GM12872 (cell line): ENCODE results near the gene HIC1.

Experiments
- TF ChIP-seq, protein P1 (sequence below): IDR thresholded peaks from 3 replicates; pipeline ENCODE4 v1.5.1; 2011; ENCODE audit warnings: low read depth, mild to moderate bottlenecking, low read length, moderate library complexity; ENCODE audit not compliant: insufficient read depth

The HIC1 gene

DNA sequence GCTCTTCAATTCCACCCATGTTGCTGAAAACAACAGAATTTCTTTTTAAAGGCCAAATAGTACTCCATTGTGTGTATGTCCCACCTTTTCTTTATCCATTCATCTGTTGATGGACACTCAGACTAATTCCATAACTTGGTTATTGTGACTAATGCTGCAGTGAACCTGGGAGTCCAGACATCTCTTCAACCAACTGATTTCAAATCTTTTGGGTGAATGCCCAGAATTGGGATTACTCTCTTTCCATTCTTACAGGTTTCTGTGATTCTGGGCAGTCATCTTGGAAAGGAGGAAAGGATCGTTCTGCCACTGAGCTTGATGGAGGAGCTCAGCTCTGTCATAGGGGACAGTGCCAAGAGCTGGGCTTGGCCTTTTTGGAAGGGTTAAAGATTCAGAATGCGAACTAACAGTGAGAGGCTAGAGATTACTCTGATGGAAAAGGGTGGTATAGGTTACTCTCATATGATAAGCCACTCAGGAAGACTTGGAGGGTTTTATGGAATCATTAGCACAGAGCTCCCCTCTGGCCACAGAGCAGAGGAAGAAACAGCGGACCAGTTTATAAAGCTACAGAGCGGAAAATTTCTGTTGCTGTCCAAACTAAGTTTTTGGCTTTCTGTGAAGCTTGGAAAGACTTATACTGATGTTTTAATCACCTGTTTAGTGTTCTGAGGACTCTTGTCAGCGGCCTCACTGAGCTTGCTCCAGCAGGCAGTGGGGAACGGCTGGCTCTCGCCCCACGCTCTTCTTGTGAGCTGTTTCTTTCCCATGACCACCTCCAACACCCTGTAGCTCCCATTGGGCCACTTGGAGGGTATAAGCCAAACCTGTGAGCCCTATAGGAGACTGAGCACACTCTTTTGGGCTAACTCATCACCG is 48.3 kb downstream of the HIC1 start:
- TF ChIP-seq, protein P1, sequence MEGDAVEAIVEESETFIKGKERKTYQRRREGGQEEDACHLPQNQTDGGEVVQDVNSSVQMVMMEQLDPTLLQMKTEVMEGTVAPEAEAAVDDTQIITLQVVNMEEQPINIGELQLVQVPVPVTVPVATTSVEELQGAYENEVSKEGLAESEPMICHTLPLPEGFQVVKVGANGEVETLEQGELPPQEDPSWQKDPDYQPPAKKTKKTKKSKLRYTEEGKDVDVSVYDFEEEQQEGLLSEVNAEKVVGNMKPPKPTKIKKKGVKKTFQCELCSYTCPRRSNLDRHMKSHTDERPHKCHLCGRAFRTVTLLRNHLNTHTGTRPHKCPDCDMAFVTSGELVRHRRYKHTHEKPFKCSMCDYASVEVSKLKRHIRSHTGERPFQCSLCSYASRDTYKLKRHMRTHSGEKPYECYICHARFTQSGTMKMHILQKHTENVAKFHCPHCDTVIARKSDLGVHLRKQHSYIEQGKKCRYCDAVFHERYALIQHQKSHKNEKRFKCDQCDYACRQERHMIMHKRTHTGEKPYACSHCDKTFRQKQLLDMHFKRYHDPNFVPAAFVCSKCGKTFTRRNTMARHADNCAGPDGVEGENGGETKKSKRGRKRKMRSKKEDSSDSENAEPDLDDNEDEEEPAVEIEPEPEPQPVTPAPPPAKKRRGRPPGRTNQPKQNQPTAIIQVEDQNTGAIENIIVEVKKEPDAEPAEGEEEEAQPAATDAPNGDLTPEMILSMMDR, result no peak

DNA sequence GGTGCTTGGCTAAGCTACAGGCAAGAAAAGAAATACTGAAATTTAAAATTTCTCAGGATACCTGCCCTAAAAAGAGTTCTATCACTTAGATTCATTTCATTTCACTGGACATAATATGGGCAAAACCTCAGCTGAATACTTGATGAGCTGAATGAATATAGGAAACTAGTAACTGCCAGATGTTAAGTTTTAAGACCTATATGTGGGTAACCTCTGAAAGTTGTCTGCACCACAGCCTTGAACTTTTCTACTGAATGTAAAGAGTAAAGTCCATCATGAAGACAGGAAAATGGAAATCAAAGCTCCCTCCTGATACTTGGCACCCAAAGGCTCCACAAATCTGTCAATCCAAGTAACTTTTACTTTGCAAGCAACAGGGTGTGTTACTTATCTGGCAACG is 50.8 kb downstream of the HIC1 start:
- TF ChIP-seq, protein P1, result no peak

DNA sequence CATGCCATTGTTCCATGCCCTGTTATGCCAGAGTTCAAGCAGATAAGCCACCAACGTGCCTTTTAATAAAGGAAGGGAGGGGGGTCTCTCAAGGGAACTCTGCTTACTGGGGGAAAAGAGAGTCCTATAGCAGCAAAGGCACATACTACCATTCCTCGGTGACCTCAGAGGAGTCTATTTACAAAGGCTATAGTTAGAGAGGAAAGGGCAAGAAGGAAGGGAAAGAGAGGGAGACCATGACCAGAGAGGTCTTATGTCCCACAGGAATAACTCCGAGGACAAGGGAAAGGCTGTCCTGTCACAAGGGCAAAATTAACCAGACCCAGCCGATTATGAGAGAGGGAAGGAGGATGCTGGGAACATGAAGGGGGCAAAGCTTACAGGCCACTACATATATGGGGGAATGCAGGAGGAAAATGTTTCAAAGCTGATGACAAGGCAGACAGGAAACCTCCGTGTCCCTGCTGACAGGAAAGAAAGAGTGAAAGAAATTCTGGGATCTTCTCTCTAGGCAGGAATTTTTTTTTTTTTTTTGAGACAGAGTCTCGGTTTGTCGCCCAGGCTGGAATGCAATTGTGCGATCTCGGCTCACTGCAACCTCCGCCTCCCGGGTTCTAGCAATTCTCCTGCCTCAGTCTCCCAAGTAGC is 51.5 kb downstream of the HIC1 start:
- TF ChIP-seq, protein P1, result no peak

DNA sequence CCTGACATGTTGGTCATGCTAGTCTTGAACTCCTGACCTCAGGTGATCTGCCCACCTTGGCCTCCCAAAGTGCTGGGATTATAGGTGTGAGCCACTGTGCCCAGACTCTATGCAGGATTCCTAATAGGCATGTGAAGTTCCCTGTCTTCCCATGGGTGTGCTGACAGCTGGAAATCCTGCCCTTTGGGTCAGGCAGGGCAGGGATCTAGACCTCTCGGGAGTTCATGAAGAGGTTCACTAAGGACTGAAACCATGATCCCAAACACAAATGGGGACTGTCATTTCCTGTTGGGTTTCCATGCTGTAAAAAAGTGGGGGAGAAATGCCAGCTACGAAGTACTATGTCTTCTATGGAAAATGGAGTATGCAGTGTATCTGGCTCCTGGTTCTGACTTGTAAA is 52.1 kb downstream of the HIC1 start:
- TF ChIP-seq, protein P1, result no peak

DNA sequence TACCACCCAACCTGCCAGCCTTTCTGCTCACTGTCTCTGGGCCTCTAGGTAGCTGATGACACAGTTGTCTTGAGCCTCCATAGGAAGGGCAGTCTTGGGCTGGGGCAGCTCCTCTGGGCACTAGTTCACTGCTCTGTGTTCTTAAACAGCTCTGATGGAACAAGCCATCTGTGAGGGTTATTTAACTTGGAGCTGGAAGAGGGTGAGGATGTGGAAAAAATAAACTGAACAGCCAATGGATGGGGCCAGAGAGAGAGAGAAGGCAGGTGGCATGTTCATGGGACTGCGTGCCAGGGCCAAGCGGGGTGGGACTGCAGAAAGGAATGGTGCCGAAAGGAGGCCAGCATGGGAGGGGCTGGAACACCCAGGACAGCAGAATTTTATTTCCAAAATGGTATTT is 52.6 kb downstream of the HIC1 start:
- TF ChIP-seq, protein P1, result no peak

DNA sequence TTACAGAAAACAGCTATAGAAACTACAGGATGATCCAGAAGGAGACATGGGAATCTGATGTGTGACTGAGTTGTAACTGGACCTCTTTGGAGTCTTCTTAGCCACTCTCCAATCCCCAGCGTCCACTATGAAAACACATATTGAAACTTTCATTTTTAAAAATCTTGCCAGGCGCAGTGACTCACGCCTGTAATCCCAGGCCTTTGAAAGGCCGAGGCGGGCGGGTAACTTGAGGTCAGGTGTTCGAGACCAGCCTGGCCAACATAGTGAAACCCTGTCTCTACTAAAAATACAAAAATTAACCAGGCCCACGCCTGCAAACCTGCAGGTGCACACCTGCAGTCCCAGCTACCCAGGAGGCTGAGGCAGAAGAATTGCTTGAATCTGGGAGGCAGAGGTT is 53.3 kb downstream of the HIC1 start:
- TF ChIP-seq, protein P1, result no peak

DNA sequence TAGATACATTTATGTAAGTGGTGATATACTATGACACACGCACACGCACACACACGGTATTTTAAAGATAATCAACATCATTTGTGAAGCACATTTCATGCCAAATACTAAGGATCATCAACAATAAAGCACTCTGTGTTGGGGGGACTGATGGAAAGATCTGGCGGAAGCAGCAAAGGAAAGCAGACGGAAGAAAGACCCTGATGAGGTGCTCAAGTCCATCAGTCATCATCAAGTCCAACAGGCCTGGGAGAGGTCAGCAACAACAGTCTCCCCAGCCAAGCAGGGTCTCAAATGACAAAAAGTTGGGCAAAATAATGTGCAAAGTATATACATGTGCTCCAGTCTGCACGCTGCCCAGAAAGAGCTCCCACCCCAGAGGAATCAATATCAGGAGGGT is 55.5 kb downstream of the HIC1 start:
- TF ChIP-seq, protein P1, result no peak
